ENCODE results near the gene LRMDA.
"Not testable (repeated sequence)": the region's sequence is repeated elsewhere in the genome, so short reads cannot be mapped to it uniquely, and the experiment has no call there.

LRMDA gene

DNA sequence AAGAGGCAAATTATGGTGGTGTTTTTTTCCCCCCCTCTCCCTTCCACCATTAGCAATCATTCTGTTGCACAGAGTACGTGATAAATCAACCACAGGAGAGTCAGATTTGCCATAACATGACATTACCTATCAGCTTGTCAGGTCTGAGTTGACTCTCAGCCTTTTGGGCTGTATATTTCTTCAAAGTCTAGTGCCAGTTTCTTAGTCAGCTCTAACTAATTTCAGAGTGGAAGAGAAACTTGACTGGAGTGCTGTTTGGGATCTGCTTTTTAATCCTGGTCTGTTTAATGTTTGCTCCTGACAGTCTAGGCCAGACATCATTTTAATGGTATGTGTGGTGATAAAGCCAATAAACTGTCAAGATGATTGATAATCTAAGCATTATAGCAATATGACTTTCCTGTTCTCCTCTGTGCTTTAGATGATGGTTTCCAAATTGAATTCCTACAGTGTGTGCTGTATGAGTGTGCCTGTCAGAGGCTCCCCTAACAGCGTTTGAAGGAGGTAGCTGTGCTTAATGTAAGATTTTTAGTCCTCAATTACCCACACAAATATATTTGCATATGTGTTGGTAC lies 76.9 kb downstream of the LRMDA start:
- no peak for DNase-seq (ENCODE audit: low spot score)

DNA sequence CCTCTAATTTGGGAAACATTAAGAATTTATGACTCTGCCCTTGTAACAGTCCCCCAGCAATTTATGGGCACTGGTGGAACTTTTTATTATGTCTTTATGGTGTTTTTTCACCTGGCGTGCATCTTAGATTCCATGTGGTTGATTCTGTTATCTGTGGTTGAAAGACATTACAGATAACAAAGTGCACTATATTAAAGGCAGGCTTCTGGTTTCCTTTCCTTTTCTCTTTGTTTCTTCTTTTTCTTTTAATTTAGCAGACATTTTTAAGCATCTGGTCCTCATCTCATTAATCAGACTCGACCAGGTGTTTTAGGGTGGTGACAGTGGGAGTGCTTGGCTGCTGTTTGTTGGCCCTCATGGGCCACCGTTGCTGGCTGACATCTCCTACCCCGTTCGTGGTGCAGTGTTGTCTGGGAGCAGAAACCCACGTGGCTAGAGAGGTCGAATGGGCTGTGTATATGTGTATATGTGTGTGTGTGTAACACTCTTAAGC lies 77.4 kb downstream of the LRMDA start:
- DNase-seq (ENCODE audit: low spot score), result no peak

DNA sequence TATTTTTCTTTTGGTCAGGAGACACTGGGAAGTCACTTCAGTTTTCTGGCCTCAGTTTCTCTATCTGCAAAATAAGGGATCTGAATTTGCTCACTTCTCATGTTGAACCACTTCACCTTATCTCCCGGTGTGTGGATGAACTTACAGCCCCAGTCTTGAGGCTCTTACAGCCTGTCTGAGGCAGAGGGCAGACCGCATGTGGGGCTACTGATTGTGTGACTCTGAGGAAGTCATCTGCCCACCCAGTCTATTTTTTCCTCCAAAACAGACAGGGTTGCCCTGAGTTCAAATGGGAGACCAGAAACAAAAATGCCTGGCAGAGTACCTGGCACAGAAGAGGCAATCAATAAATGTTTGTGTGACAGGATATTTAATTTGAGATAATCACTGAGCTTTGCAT lies 78.3 kb downstream of the LRMDA start:
- no peak for DNase-seq (ENCODE audit: low spot score)

DNA sequence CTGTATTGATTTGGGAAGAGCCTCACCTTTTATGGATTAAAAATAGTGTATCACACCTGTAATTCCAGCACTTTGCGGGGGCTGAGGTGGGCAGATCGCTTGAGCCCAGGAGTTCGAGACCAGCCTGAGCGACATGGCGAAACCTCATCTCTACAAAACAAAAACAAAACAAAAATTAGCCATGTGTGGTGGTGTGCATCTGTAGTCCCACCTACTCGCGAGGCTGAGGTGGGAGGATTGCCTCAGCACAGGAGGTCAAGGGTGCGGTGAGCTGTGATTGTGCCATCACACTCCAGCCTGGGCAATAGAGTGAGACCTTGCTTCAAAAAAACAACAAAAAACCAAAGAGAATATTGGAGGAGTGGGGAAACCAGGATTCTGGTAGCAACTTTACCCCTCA lies 79.6 kb downstream of the LRMDA start:
- DNase-seq (ENCODE audit: low spot score), result no peak

DNA sequence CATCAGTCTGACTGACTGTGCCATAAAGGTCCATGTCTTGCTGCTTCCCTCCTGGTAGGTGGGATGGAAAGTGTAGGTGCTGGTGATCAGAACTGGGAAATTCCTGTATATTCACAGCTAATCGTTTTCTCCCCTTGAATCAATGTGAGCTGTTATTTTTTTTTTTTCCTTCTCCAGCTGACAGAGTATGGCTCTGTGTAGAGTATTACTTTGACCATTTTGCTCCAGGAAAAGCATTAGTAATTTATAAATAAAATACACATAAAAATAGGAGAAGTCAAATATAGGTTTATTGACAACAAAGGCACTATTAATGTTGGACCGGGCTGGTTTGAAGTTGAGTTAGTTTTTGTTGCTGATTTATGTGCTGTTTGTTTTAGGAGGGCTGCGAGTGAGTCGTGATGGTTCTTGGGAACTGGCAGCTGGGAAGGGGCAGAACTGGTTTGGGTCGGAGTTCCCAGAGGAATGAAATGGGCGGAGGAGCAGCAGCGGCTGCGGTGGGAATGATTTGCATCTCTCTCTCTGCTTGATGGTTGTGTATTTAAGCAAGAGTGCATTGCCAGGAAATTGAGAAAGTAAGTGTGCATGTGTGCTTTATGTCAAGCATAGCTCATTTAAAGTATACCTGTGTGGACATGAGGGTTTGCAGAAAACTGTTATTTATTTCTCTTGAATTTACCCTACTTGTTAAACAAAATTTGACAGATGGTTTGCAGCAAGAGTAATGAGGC lies 80.9 kb downstream of the LRMDA start:
- no peak for DNase-seq (ENCODE audit: low spot score)

DNA sequence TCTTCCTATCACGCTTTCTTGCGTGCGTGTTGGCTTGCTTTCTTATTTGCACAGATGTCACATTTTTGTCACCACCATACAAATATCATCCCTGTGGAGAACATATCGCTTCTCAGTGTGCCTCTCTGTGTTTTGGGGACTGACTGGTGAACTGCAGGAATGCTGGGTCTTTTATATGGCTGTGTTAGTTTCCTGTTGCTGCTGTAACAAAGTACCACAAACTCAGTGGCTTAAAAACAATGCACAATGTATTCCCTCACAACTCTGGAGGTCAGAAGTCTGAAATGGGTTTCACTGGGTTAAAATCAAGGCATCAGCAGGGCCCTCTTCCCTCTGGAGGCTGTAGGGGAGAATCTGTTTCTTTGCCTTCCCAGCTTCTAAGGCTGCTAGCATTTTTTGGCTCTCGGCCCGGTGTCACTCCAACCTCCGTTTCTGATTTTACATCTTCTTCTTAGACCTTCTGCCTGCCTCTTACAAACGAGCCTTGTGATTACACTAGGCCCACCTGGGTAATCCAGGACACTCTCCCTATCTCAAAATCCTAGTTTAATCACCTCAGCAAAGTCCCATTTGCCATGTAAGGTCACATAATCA lies 82.0 kb downstream of the LRMDA start:
- no peak for DNase-seq (ENCODE audit: low spot score)

DNA sequence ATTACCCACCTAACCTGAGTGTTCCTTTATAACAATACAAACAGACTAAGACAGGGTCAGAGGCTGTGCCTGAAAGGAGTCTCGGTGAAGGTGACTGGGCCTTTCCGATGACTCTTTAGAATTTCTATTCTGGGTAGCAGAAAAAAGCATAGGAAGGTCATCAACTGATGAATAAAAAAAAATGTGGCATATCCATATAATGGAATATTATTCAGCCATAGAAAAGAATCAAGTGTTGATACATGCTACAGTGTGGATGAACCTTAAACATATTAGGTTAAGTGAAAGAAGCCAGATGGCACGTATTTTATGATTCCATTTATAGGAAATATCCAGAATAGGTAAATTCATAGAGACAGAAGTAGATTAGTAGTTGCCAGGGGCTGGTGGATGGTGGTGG lies 83.4 kb downstream of the LRMDA start:
- DNase-seq (ENCODE audit: low spot score), result no peak

DNA sequence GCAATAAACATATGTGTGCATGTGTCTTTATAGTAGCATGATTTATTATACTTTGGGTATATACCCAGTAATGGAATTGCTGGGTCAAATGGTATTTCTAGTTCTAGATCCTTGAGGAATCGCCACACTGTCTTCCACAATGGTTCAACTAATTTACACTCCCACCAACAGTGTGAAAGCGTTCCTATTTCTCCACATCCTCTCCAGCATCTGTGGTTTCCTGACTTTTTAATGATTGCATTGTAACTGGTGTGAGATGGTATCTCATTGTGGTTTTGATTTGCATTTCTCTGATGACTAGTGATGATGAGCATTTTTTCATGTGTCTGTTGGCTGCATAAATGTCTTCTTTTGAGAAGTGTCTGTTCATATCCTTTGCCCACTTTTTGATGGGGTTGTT lies 84.7 kb downstream of the LRMDA start:
- DNase-seq (ENCODE audit: low spot score), result not testable (repeated sequence)

DNA sequence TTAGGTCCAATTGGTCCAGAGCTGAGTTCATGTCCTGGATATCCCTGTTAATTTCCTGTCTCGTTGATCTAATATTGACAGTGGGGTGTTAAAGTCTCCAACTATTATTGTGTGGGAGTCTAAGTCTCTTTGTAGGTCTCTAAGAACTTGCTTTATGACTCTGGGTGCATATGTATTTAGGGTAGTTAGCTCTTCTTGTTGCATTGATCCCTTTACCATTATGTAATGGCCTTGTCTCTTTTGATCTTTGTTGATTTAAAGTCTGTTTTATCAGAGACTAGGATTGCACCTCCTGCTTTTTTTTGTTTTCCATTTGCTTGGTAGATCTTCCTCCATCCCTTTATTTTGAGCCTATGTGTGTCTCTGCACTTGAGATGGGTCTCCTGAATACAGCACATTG lies 87.8 kb downstream of the LRMDA start:
- not testable (repeated sequence) for DNase-seq (ENCODE audit: low spot score)

DNA sequence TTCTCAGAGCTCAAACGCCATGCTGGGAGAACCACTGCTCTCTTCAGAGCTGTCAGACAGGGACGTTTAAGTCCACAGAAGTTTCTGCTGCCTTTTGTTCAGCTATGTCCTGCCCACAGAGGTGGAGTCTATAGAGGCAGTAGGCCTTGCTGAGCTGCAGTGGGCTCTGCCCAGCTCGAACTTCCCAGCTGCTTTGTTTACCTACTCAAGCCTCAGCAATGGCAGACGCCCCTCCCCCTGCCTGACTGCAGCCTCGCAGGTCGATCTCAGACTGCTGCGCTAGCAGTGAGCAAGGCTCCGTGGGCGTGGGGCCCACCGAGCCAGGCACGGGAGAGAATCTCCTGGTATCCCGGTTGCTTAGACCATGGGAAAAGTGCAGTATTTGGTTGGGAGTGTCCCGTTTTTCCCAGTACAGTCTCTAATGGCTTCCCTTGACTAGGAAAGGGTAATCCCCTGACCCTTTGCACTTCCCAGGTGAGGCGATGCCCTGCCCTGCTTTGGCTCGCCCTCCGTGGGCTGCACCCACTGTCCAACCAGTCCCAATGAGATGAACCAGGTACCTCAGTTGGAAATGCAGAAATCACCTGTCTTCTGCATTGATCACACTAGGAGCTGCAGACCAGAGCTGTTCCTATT lies 89.9 kb downstream of the LRMDA start:
- not testable (repeated sequence) for DNase-seq (ENCODE audit: low spot score)

DNA sequence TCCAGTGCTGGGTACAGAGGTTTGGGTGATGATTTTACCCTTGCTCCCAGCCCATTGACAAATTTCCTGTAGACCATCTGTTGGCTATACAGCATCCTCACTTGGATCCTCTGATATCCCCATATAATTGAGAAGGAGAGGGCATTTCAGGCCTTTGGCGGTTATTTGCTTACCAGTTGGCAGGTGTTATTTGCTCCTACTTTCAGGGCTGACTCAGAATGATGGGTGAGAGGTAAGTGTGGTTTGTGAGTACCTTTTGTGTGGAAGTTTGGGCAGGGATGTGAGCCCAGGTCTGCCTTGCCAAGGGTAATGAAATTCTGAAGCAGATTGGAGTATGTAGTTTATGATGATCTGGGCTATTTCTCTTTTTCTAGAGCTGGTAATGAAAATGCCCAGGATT lies 93.6 kb downstream of the LRMDA start:
- no peak for DNase-seq (ENCODE audit: low spot score)

DNA sequence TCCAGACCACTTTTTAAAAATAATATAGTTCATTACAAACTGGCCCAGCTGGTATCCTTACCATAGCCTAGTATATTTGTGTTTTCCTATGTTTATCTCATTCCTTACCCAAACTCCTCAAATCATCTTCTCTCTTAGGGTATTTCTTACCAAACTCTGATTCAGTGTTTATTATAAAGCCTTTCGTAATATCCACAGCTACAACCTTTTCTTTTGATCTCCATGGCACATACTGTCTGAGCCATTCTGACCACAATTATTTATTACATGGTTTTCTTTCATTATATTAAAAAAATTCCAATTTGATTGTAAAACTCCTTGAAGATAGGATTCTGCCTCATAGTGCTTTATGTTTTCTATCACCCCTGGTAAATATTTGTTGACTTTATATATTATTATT lies 94.2 kb downstream of the LRMDA start:
- DNase-seq (ENCODE audit: low spot score), result no peak

DNA sequence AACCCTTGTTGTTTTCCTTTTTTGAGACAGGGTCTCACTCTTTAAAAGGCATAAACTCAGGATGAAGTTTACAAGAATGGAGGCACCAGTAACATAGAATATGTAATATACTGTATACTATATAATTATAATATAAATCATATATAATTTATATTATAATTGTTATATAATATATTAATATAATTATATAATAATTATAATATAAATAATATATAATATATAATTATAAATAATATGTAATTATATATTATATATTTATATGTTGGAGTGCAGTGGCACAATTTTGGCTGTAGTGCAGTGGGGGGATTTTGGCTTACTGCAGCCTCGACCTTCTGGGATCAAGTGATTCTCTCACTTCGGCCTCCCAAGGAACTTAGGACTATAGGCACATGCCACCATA lies 96.1 kb downstream of the LRMDA start:
- DNase-seq (ENCODE audit: low spot score), result no peak

DNA sequence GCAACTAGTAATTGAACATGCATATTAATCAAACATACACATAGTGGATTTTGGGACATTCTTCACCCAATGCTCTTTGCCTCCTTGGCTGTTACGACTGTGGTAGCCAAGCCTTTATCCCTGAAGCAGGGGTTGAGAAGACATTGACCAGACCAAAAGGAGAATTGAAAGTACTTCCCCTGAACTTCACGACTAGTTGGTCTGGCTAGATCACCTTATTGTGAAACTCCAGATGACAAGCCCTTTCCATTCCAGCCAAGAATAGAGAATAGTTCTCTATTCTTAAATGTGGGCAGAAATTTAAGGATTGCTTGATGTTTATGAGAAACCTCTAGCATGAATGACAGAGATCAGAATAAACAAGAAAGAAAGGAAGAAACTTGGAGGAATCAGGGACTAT lies 97.0 kb downstream of the LRMDA start:
- peak; percentile 54 for DNase-seq (ENCODE audit: low spot score)

DNA sequence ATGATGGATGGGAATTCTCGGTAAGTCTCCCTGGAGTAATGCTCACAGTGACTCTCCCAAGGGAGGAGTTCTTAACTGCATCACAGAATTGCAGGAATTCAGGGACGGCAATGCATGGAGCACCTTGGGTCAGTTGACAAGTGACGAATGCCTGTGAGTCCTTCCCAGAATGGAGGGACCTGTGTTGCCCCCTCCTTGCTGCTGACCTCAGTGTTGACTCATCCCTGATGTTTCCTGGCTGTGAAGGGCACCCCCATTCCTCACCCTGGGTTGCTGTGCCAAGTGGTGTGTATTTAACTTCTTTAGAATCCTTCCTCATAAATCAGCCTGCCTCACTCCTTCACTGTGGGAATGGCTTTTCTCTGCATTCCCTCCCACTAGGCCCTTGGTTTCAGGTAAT lies 98.9 kb downstream of the LRMDA start:
- no peak for DNase-seq (ENCODE audit: low spot score)

DNA sequence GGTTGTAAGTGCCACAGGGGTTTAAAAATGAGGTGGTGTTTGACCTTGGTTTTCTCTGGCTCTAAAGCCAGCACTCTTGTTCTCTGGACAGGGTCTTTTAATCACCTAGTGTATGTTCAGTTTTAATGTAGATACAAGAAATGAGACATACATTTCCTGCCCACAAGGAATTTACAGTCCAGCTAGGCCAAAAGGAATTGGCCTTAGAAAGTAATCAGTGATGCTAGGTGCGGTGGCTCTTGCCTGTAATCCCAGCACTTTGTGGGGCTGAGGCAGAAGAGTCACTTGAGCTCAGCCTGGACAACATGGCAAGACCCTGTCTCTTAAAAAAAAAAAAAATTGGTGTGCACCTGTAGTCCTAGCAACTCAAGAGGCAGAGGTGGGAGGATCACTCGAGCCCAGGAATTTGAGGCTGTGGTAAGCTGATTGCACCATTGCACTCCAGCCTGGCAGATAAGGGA lies 100.2 kb downstream of the LRMDA start:
- DNase-seq (ENCODE audit: low spot score), result no peak

DNA sequence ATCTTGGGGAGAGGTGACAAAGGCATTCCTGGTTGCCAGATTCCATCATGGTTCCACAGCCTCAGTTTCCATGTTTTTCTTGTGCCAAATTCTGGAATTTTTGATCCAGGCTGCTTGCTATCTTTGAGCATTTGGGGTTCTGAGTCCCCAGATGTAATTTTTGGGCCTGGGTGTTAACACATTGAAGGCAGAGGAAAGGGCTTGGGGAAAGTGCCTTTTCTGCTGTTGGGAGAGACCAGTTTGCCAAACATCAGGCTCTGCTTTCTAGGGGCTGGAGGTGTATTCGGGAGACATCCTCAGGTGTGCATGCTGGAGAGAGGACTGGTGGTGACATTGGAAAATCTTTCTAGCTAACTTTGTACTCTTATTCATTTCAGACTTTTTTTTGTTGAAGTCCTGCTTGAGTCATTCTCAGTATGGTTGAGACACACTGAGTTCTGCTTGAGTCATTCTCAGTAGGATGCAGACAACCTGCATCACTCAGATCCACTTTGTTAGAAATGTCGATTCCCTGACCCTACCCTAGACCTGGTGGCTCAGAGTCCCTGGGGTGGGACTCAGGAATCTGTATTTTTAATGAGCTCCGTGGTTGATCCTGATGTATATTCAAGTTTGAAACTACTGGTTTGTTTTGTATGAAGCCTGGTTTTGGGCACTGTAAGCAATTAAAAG lies 101.0 kb downstream of the LRMDA start:
- no peak for DNase-seq (ENCODE audit: low spot score)

DNA sequence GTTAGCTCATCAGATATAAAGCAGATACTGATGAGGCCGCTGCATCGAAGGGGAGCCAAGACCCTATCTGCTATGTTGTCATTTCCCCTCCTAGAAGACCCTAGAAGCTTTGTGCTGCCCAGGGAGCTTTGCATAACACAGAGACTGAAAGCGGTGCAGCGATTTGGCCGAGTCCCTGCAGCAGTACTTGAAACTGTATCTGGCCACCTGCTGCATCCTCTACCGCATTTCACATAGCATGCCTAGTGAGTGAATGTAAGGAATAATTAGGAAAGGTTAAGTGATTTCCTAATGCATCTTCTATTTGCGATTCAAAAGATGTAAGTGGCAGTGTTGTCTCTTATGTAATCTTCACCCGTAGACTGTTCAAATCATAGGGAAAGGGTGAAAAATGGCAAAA lies 106.7 kb downstream of the LRMDA start:
- no peak for DNase-seq (ENCODE audit: low spot score)

DNA sequence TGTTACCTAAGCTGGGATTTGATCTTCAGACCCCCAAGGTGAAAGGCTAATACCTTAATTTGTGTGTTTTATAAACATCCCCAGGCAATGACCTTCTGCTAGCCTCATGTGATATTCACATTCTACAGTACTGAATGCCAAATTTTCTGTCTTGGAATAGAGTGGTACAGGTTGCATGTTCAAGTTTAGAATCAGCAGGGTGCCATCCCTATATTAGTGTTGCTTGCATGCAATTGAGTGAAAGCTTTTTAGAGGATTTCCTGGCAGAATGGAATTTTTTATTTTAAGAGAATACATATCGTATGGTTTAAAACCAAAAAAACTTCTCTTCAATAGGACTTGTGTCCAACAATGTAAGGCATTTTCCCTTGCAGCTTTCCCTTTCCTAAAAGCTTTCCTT lies 107.3 kb downstream of the LRMDA start:
- no peak for DNase-seq (ENCODE audit: low spot score)

DNA sequence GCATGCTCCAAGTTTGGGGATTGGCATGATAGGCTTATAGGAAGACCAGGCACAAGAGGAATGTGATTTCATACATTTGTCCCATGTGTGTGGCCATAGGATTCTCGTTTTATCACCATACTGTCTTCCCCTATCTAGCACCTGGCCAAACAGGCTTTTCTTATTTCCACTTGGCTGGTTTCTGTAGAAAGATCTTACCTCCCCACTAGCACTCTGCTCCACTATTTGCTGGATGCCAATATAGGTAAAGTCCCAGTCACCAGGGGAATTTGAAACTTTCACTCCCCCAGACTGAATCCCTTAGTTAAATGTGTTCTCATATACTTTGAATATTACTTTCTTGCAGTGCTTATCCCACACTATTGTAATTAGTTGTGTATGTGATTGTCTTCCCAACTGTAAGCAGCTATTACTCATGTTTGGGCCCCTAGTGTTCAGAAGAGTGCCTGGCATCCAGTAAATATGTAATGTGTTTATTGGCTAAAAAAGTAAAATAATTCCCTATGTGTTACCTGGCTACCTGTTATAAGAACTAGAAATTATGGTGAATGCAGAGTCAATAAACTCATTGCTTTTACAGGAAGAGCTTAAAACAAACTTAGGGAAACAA lies 109.0 kb downstream of the LRMDA start:
- no peak for DNase-seq (ENCODE audit: low spot score)

DNA sequence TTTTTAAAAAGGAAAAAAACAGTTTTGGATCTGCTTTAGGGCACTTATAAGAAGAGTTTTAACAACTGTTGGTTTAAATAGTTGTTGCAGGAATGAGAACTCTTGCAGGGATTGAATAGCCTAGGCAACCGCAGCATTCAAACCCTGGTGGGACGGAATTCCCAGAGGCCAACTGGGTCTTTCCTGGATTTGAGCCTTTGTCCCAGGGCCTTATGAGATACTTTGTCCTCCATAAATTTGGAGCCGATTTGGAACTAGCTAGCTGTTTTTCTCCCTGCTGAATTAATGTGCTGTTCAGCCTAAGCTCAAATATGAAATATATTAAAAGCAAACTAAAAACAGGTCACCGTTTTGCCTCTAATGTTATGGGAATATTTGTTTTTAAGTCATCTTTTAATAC lies 109.6 kb downstream of the LRMDA start:
- DNase-seq (ENCODE audit: low spot score), result no peak

DNA sequence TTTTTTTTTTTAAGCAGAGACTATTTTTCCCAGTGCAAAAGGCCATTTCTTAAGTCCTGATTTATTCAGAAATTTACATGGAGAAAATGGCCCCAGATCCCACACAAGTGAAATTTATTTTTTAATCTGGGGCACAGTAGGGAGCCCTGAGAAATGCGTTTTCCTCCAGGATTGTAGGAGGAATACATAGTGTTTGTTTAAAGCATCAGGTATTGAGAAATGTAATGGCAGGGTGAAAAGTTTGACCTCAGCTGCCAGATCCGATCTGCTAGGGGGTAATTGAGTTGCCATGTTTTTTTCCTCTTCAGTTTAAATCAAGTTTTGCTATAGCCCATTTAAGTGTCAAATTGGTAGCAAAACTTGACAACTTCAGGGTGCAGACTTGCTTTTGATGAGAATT lies 110.0 kb downstream of the LRMDA start:
- DNase-seq (ENCODE audit: low spot score), result no peak

Data from Ammon's horn (tissue), 1 donor.